Measurements from ENCODE around the gene CCIN. TPM values are rescaled to one million over a fixed set of nuclear protein-coding genes. Genes with fewer than 3 reads are reported as not detected.

The CCIN gene
- polyA plus RNA-seq, 2 of the 4 experiments (the other 2 are of a cell fraction) = not detected

DNA sequence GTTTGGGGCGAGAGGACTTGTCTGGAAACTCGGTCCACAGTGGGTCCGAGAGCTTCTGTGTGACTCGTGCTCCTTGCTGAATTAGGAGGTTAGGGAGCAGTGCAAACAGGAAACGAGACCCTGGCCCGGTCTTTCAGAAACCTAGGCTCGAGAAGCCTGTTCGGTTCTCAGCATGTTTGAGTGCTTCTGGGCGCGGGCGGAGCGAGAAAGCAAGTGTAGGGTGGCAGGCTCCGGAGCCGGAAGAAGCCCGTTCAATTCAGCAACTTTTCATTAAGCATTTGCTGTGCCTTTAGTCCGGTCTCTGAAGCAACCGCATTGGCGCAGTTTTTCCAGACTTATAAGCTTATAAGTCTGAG, 22.1 kb downstream of the CCIN start:
- H3K4me1 ChIP-seq = peaks cover 28% of the 10 kb centered on the region
- ChIA-PET POLR2A (interaction anchor here (0.6 to 2.1 kb wide), 23 partner anchors 8 to 844 kb away, joined by 3 to 30 read pairs (median 7); partner anchors contain the start of genes CCIN and GNE), CTCF (interaction anchor here (0.7 to 6.6 kb wide), 19 partner anchors 10 to 259 kb away, joined by 3 to 61 read pairs (median 6); partner anchors contain the start of gene CCIN)
- TF ChIP-seq, protein P1, sequence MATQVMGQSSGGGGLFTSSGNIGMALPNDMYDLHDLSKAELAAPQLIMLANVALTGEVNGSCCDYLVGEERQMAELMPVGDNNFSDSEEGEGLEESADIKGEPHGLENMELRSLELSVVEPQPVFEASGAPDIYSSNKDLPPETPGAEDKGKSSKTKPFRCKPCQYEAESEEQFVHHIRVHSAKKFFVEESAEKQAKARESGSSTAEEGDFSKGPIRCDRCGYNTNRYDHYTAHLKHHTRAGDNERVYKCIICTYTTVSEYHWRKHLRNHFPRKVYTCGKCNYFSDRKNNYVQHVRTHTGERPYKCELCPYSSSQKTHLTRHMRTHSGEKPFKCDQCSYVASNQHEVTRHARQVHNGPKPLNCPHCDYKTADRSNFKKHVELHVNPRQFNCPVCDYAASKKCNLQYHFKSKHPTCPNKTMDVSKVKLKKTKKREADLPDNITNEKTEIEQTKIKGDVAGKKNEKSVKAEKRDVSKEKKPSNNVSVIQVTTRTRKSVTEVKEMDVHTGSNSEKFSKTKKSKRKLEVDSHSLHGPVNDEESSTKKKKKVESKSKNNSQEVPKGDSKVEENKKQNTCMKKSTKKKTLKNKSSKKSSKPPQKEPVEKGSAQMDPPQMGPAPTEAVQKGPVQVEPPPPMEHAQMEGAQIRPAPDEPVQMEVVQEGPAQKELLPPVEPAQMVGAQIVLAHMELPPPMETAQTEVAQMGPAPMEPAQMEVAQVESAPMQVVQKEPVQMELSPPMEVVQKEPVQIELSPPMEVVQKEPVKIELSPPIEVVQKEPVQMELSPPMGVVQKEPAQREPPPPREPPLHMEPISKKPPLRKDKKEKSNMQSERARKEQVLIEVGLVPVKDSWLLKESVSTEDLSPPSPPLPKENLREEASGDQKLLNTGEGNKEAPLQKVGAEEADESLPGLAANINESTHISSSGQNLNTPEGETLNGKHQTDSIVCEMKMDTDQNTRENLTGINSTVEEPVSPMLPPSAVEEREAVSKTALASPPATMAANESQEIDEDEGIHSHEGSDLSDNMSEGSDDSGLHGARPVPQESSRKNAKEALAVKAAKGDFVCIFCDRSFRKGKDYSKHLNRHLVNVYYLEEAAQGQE (IDR thresholded peaks at IDR 0.05) = no peak
- no peak for TF ChIP-seq ZSCAN20 (CRISPR knock-in tag; IDR thresholded peaks at IDR 0.05)
- 0 out of 2 replicates have a peak, but pooled peaks have one; percentile 27 for TF ChIP-seq PHF8 (IDR thresholded peaks at IDR 0.05; ENCODE audit: borderline replicate concordance, low read depth)
- no peaks in the 10 kb centered on the region for H3K9me3 ChIP-seq
- WGBS (ENCODE audit: missing lambda C conversion rate) = 3% methylated on average over 18 of the region's 18 CpGs
- peak overlapping the region; percentile 87 for H3K4me3 ChIP-seq
- peak overlapping the region; percentile 97 for H3K4me2 ChIP-seq
- peak overlapping the region; percentile 89 to 96 for H3K27ac ChIP-seq
- no peak for FAIRE-seq
- peak in 1 of 2 experiments; percentile 14 for DNase-seq (ENCODE audit: low read depth in 1 of 2, low spot score in 1 of 2)
- ATAC-seq = peak in 1 of 2 experiments; percentile 3; a peak in 3 of 6 replicates

DNA sequence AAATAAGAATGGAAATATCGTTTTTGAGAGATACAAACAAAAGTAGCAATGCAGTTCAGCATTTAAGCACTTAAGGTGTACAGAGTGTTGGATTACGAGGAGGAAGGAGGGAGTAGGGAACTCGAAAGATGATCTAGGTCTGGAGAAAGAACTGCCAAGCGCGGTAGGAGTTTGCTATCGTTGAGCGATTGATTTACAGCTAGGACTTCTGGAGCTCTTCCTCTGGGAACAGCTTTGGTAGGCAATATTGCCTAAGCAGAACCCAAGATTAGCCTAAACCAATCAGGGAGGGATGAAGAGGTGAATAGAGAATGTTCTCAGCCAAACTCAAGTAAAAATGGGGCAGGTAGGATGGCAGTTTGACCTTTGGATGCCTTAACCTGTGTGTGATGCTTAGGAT, 22.5 kb downstream of the CCIN start:
- Histone ChIP-seq H3K9me3 (no peaks in the 10 kb centered on the region), H3K4me3 (peak overlapping the region; percentile 87), H3K27ac (peak overlapping the region; percentile 89 to 96), H3K4me1 (peaks cover 28% of the 10 kb centered on the region), H3K4me2 (peak overlapping the region; percentile 97)
- DNase-seq (ENCODE audit: low read depth in 1 of 2, low spot score in 1 of 2) (no peak), ATAC-seq (no peak), FAIRE-seq (no peak)
- ChIA-PET POLR2A (interaction anchor here (1.0 to 2.0 kb wide), 7 partner anchors 10 to 246 kb away, joined by 4 to 30 read pairs (median 9); no protein-coding TSS in a partner anchor), CTCF (interaction anchor here (0.9 to 6.6 kb wide), 12 partner anchors 10 to 237 kb away, joined by 3 to 61 read pairs (median 7); no protein-coding TSS in a partner anchor)
- 3% methylated on average over 7 of the region's 7 CpGs for WGBS (ENCODE audit: missing lambda C conversion rate)
- TF ChIP-seq RAD21 (conservative IDR thresholded peaks at IDR 0.05 in 1 of 2, IDR thresholded peaks at IDR 0.05 in 1 of 2) (no peak), RFX5 (IDR thresholded peaks at IDR 0.05) (no peak), EP300 (IDR thresholded peaks at IDR 0.05) (no peak), SMC3 (IDR thresholded peaks at IDR 0.05) (no peak), BHLHE40 (IDR thresholded peaks at IDR 0.05; ENCODE audit: low read depth, low read length) (no peak), CHD2 (IDR thresholded peaks at IDR 0.05; ENCODE audit: low read length, partially characterized antibody) (no peak), FOSL2 (IDR thresholded peaks at IDR 0.05) (no peak), FOSL2 (CRISPR knock-in tag; IDR thresholded peaks at IDR 0.05) (no peak), POLR2AphosphoS2 (conservative IDR thresholded peaks at IDR 0.05; ENCODE audit: low read length) (no peak), CBX2 (IDR thresholded peaks at IDR 0.05; ENCODE audit: borderline replicate concordance, low read depth) (no peak), GATA3 (IDR thresholded peaks at IDR 0.05; ENCODE audit: borderline replicate concordance) (no peak), CHD4 (IDR thresholded peaks at IDR 0.05; ENCODE audit: borderline replicate concordance) (no peak), FOXS1 (CRISPR knock-in tag; IDR thresholded peaks at IDR 0.05) (no peak)
- TF ChIP-seq, protein P2, sequence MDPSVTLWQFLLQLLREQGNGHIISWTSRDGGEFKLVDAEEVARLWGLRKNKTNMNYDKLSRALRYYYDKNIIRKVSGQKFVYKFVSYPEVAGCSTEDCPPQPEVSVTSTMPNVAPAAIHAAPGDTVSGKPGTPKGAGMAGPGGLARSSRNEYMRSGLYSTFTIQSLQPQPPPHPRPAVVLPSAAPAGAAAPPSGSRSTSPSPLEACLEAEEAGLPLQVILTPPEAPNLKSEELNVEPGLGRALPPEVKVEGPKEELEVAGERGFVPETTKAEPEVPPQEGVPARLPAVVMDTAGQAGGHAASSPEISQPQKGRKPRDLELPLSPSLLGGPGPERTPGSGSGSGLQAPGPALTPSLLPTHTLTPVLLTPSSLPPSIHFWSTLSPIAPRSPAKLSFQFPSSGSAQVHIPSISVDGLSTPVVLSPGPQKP (IDR thresholded peaks at IDR 0.05; ENCODE audit: low read depth, low read length) = no peak
- TF ChIP-seq, protein P1 (IDR thresholded peaks at IDR 0.05) = no peak
- TF ChIP-seq, protein P3, sequence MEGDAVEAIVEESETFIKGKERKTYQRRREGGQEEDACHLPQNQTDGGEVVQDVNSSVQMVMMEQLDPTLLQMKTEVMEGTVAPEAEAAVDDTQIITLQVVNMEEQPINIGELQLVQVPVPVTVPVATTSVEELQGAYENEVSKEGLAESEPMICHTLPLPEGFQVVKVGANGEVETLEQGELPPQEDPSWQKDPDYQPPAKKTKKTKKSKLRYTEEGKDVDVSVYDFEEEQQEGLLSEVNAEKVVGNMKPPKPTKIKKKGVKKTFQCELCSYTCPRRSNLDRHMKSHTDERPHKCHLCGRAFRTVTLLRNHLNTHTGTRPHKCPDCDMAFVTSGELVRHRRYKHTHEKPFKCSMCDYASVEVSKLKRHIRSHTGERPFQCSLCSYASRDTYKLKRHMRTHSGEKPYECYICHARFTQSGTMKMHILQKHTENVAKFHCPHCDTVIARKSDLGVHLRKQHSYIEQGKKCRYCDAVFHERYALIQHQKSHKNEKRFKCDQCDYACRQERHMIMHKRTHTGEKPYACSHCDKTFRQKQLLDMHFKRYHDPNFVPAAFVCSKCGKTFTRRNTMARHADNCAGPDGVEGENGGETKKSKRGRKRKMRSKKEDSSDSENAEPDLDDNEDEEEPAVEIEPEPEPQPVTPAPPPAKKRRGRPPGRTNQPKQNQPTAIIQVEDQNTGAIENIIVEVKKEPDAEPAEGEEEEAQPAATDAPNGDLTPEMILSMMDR (IDR thresholded peaks at IDR 0.05) = no peak
